ENCODE measurements around the gene SERINC5. TPM values are rescaled to one million over a fixed set of nuclear protein-coding genes. Genes with fewer than 3 reads are reported as not detected.

SERINC5 gene
- total RNA-seq, 1 donor from 2014 or later, result 12.9 TPM

DNA sequence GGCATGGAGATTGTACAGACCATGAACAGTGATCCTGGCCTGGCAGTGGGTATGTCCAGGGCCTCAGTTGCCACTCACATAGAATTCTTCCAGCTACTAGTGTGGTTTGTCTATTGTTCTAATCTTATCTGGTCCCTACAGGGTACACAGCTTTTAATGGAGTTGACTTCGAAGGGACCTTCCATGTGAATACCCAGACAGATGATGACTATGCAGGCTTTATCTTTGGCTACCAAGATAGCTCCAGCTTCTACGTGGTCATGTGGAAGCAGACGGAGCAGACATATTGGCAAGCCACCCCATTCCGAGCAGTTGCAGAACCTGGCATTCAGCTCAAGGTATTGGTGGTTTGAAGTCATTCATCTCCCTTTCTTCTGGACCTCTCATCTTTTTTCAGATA, 176.9 kb downstream of the SERINC5 start:
- DNase-seq (ENCODE audit: low read depth), result no peak
- Histone ChIP-seq H3K36me3 (ENCODE audit: control insufficient read depth, insufficient read depth, low read length) (no peaks in the 10 kb centered on the region), H3K4me3 (ENCODE audit: low read depth, low read length) (no peak overlapping the region), H3K27me3 (ENCODE audit: control insufficient read depth, insufficient read depth, low read length) (no peaks in the 10 kb centered on the region)
- TF ChIP-seq CTCF (IDR thresholded peaks at IDR 0.05; ENCODE audit: insufficient read depth, low read length, poor library complexity, severe bottlenecking), result no peak

DNA sequence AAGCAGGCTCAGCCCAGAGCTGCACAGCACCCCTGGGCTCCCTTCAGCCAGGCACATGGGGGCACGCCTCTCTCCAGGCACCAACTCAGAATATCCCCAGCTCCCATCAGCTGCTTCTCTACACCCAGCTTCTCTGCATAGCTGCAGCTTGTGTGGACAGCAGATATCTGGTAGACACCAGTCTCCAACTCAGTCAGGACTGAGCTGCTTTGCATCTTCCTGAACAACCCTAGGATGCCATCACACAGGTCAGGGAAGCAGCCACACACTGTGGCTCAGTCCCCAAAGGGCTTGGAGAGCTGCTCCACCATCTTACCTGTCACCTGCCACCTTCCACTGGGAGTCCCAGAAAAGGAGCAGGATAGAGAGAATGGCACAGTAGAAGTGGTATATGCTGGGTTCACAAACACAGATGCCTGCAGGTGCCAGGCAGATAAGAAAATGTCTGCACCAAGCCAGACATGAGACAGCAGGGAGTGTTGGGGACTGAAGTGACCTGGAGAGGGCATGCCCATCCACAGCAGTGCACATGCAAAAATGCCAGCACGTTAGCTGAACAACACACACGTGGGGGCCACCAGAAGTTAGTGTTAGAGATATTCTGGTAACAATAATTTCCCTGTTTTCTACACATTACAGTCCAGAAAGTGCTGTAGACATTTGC, 178.7 kb downstream of the SERINC5 start:
- H3K36me3 ChIP-seq (ENCODE audit: control insufficient read depth, insufficient read depth, low read length), result no peaks in the 10 kb centered on the region
- no peaks in the 10 kb centered on the region for H3K27me3 ChIP-seq (ENCODE audit: control insufficient read depth, insufficient read depth, low read length)
- no peak for TF ChIP-seq CTCF (IDR thresholded peaks at IDR 0.05; ENCODE audit: insufficient read depth, low read length, poor library complexity, severe bottlenecking)
- H3K4me3 ChIP-seq (ENCODE audit: low read depth, low read length), result no peak overlapping the region
- DNase-seq (ENCODE audit: low read depth), result no peak

DNA sequence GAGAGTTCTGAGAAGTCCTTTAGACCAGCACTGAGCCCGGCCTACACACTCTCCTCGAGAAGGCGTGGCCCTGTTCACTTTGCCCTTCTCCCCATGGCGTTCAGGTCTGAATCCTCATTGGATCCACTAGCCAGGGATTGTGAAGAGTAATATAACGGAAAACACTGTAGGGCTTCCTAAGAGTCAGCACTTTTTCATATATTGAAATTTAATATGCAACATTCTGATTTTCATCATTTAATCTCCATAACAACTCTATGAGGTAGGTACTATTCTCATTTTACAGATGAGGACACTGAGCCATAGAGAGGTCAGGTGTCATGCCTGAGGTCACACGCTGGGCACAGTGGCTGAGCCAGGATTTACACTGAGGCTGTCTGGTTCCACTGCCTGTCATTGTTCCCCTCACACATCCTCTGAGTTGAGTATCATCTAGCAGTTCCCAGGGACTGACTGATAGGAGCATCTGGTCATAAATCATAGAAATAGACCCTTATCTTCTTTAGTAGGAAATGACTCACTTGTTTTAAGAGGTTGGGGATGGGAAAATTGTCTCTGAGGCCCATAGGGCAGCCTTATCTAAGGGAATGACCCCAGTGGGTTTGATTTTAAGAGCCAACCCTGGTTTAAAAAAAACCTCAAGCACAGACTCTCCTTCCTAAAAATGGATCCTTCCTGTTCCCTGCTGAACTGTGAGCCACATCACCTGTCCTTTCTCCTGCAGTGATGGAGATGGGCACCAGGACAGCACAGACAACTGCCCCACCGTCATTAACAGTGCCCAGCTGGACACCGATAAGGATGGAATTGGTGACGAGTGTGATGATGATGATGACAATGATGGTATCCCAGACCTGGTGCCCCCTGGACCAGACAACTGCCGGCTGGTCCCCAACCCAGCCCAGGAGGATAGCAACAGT, 179.5 kb downstream of the SERINC5 start:
- Histone ChIP-seq H3K27me3 (ENCODE audit: control insufficient read depth, insufficient read depth, low read length) (no peaks in the 10 kb centered on the region), H3K4me3 (ENCODE audit: low read depth, low read length) (no peak overlapping the region), H3K36me3 (ENCODE audit: control insufficient read depth, insufficient read depth, low read length) (no peaks in the 10 kb centered on the region)
- TF ChIP-seq CTCF (IDR thresholded peaks at IDR 0.05; ENCODE audit: insufficient read depth, low read length, poor library complexity, severe bottlenecking), result no peak
- no peak for DNase-seq (ENCODE audit: low read depth)

DNA sequence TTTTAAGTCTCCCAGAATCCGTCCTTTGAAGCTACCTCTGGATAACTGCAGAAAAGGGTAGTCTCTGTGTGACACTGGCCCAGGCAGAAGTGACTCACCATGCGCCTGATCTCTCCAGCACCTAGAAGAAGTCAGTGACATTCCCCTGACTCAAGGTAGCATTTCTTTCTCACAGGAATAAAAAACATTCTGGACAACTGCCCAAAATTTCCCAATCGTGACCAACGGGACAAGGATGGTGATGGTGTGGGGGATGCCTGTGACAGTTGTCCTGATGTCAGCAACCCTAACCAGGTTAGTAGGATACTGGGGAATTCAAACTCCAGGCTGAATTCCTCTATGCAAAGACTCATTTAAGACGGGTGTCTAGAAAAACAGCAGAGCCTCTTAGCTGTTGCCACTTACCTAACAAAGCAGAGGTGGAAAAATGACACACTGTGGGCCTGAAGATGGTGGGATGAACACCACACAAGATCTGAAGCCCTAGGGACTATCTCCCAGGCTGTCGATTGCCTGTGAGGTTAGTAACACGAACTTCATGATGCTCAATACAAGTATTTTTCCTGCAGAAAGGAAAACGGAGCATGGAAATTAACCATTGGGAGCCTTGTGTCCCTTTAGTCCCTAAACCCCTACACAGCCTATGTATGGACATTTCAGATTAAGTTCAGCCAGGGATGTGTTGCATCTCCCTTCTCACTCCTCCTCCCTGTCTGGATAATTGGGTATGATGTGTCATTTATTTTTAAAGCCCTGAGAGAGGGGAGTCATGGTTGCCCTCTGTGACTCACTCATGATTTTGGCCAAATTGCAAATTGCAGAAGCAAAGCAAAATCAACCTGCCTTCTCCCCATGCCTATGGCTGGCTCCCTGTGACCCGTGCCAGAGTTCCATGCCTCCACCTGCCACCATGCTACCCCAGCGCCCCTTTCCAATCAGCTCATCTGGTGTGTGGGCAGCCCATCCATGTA, 183.5 kb downstream of the SERINC5 start:
- no peak overlapping the region for H3K4me3 ChIP-seq (ENCODE audit: low read depth, low read length)
- TF ChIP-seq CTCF (IDR thresholded peaks at IDR 0.05; ENCODE audit: insufficient read depth, low read length, poor library complexity, severe bottlenecking), result no peak
- no peaks in the 10 kb centered on the region for H3K27me3 ChIP-seq (ENCODE audit: control insufficient read depth, insufficient read depth, low read length)
- no peak for DNase-seq (ENCODE audit: low read depth)
- H3K36me3 ChIP-seq (ENCODE audit: control insufficient read depth, insufficient read depth, low read length), result no peaks in the 10 kb centered on the region

GRCh38 chr5:80071510-80072021, 184.3 kb downstream of the SERINC5 start:
- no peaks in the 10 kb centered on the region for H3K27me3 ChIP-seq (ENCODE audit: control insufficient read depth, insufficient read depth, low read length)
- no peaks in the 10 kb centered on the region for H3K36me3 ChIP-seq (ENCODE audit: control insufficient read depth, insufficient read depth, low read length)
- DNase-seq (ENCODE audit: low read depth), result no peak
- H3K4me3 ChIP-seq (ENCODE audit: low read depth, low read length), result no peak overlapping the region
- no peak for TF ChIP-seq CTCF (IDR thresholded peaks at IDR 0.05; ENCODE audit: insufficient read depth, low read length, poor library complexity, severe bottlenecking)

All from kidney epithelial cell (primary cell).